EH (cell line): ENCODE data around the gene RTTN.

ENCODE experiments used
- DNase-seq: peaks from one replicate; pipeline ENCODE4 v3.0.0-alpha.2; 2015; ENCODE audit warnings: low read depth

The RTTN gene

GRCh38 chr18:70082430-70082829 is 123.1 kb downstream of the RTTN start:
- DNase-seq, result no peak

- no peak for DNase-seq
Observed at GRCh38 chr18:70078106-70078505, 127.4 kb downstream of the RTTN start.

- no peak for DNase-seq
Observed at GRCh38 chr18:70075906-70076305, 129.6 kb downstream of the RTTN start.

- peak; percentile 42 for DNase-seq
Observed at GRCh38 chr18:70074116-70074515, 131.4 kb downstream of the RTTN start.

GRCh38 chr18:70073432-70073831 is 132.1 kb downstream of the RTTN start:
- no peak for DNase-seq

- peak; percentile 49 for DNase-seq
Observed at GRCh38 chr18:70072678-70073077, 132.8 kb downstream of the RTTN start.

GRCh38 chr18:70069965-70070364 is 135.5 kb downstream of the RTTN start:
- DNase-seq, result no peak

GRCh38 chr18:70069382-70069781 is 136.1 kb downstream of the RTTN start:
- no peak for DNase-seq

- DNase-seq, result no peak
Observed at GRCh38 chr18:70068981-70069380, 136.5 kb downstream of the RTTN start.

- no peak for DNase-seq
Observed at GRCh38 chr18:70059684-70060083, 145.8 kb downstream of the RTTN start.

GRCh38 chr18:70058916-70059315 is 146.6 kb downstream of the RTTN start:
- DNase-seq, result no peak

- DNase-seq, result peak; percentile 64
Observed at GRCh38 chr18:70047931-70048603, 157.4 kb downstream of the RTTN start.

- DNase-seq, result peak; percentile 39
Observed at GRCh38 chr18:70046796-70047195, 158.7 kb downstream of the RTTN start.

GRCh38 chr18:70046207-70046606 is 159.3 kb downstream of the RTTN start:
- DNase-seq, result peak; percentile 46

GRCh38 chr18:70044632-70045031 is 160.9 kb downstream of the RTTN start:
- peak; percentile 99 for DNase-seq

GRCh38 chr18:70041459-70042050 is 163.9 kb downstream of the RTTN start:
- DNase-seq, result no peak

- DNase-seq, result no peak
Observed at GRCh38 chr18:70039186-70039585, 166.3 kb downstream of the RTTN start.

GRCh38 chr18:70037431-70038061 is 167.9 kb downstream of the RTTN start:
- DNase-seq, result peak; percentile 15

GRCh38 chr18:70036771-70037347 is 168.6 kb downstream of the RTTN start:
- no peak for DNase-seq

GRCh38 chr18:70036168-70036567 is 169.3 kb downstream of the RTTN start:
- DNase-seq, result no peak

- DNase-seq, result no peak
Observed at GRCh38 chr18:70031221-70031620, 174.3 kb downstream of the RTTN start.

GRCh38 chr18:70030728-70031127 is 174.8 kb downstream of the RTTN start:
- no peak for DNase-seq

- no peak for DNase-seq
Observed at GRCh38 chr18:70029163-70029562, 176.3 kb downstream of the RTTN start.
